ENCODE data around the gene POGZ.
A peak's percentile ranks its signal among the peaks of the same experiment; 100 is the strongest.
"Not testable (repeated sequence)": the region's sequence is repeated elsewhere in the genome, so short reads cannot be mapped to it uniquely, and the experiment has no call there.

POGZ gene

GRCh38 chr1:151416231-151416630 is 43.1 kb downstream of the POGZ start:
- ATAC-seq, result no peak

GRCh38 chr1:151411884-151412283 is 47.4 kb downstream of the POGZ start:
- no peak for ATAC-seq

- no peak for ATAC-seq
Measured at GRCh38 chr1:151408891-151409290, 50.4 kb downstream of the POGZ start.

GRCh38 chr1:151407304-151407703 is 52.0 kb downstream of the POGZ start:
- no peak for ATAC-seq

GRCh38 chr1:151406176-151406575 is 53.1 kb downstream of the POGZ start:
- no peak for ATAC-seq

GRCh38 chr1:151405187-151405951 is 53.9 kb downstream of the POGZ start:
- ATAC-seq, result no peak

GRCh38 chr1:151403612-151404011 is 55.7 kb downstream of the POGZ start:
- ATAC-seq, result no peak

- no peak for ATAC-seq
Measured at GRCh38 chr1:151402764-151403163, 56.5 kb downstream of the POGZ start.

GRCh38 chr1:151401860-151402259 is 57.4 kb downstream of the POGZ start:
- ATAC-seq, result no peak

- ATAC-seq, result no peak
Measured at GRCh38 chr1:151401125-151401788, 58.0 kb downstream of the POGZ start.

- ATAC-seq, result peak; percentile 92 to 94
Measured at GRCh38 chr1:151399324-151400171, 59.7 kb downstream of the POGZ start, which contains the start of gene PSMB4. TSS of gene PSMB4 (plus strand) at chr1:151399573. CDS start at chr1:151399588, 15 bp downstream.

- ATAC-seq, result not testable (repeated sequence)
Measured at GRCh38 chr1:151396265-151396664, 63.0 kb downstream of the POGZ start.

GRCh38 chr1:151393583-151393982 is 65.7 kb downstream of the POGZ start:
- no peak for ATAC-seq

GRCh38 chr1:151391079-151391563 is 68.2 kb downstream of the POGZ start:
- no peak for ATAC-seq

GRCh38 chr1:151390221-151391078 is 68.8 kb downstream of the POGZ start:
- not testable (repeated sequence) for ATAC-seq

GRCh38 chr1:151386002-151386401 is 73.3 kb downstream of the POGZ start:
- ATAC-seq, result no peak

GRCh38 chr1:151384584-151384983 is 74.7 kb downstream of the POGZ start:
- no peak for ATAC-seq

GRCh38 chr1:151377150-151377884 is 82.0 kb downstream of the POGZ start:
- ATAC-seq, result no peak

- no peak for ATAC-seq
Measured at GRCh38 chr1:151373196-151373595, 86.1 kb downstream of the POGZ start.

GRCh38 chr1:151372058-151372934 is 87.0 kb downstream of the POGZ start, which contains the start of gene SELENBP1:
TSS of gene SELENBP1 (minus strand) at chr1:151372705. CDS start at chr1:151372641, 64 bp downstream.
- ATAC-seq, result no peak

Measured in activated CD4-positive, CD25-positive, alpha-beta regulatory T cell treated with anti-CD3 and anti-CD28 coated beads, Interleukin-2, amount 50 U/mL, for 24 hours (primary cell).